ENCODE measurements around the gene SLCO3A1.
"Not testable (repeated sequence)": the region's sequence is repeated elsewhere in the genome, so short reads cannot be mapped to it uniquely, and the experiment has no call there.

SLCO3A1 gene

DNA sequence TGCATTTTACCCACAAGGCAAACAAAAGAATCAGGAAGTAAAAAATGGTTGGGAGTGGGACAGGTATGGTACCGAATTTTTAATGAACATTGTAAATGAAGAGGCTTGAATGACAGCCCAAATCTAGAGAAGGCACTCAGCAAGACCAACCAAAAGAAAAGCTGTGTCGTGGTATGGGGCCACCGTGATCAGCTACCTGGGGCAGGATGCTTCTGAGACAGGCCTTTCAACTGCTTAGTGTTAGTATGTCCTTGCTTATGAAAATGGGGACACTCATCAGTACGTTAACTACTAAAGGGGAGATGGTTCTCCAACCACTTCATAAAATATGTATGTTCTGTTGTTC is 311.5 kb downstream of the SLCO3A1 start:
- DNase-seq: no peak

DNA sequence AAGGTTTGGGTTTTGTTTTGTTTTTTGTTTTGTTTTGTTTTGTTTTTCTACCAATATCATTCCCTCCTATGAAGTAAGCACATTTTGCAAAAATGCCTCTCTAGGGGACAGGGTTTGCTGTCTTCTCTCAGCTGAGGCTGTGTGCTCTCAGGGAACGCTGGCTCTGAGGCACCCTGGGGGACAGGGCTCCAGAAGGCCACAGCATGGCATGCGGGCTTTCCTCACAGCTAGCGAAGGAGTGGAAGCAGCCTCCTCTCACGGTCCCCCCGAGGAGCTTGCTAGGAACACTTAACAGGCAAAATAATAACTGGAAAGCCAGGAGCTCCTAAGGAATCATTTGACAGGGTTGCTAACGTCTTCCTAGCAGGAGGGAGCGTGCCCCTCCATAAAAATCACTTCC is 312.5 kb downstream of the SLCO3A1 start:
- no peak for DNase-seq

DNA sequence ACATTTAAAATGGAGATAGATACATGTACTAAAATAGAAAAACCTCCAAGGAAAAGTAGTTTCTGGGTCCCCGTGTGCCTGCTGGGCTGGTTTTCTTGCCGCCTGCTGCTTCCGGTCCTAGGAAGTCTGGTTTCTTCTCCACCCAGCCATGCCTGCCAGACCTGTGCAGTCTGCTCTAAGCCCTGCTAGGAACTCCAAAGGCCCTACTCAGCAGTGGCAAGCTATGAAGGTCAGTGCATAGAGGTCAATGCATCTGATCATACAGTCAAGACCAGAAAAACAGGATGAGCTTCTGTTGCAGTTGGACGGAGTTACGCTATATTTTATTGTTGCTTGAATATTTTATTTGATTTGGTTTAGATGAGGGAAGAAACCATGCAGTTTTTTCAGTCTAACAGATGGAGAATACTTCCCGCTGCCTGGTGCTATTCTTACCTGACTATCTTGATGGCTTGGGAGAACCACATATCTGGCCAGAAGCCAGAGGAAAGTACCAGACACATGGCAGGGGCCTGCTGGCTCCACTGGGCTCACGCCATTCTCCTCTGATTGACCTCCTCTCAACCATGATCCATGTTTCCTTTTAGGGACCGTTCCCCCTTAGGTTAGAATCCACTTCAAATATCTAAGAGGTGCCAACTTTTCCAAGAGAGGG is 313.4 kb downstream of the SLCO3A1 start:
- no peak for DNase-seq

DNA sequence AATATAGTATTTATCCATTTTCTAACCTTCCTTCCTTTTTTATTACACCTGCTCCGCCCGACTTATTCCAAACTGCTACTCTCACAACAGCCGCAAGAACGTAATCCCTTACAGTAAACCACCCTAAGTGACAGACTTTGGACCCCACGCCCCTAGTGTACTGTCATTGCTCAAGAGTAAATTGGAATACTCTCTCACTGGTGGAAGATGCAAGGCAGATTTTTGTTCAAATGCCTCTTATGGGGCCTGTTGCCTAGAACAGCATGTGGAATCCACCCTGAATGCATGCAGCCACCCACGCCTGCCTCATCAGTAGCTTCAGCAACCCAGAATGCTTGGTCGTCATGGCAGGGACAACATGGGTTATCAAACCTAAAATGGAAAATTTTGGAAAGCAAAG is 313.9 kb downstream of the SLCO3A1 start:
- DNase-seq: no peak

DNA sequence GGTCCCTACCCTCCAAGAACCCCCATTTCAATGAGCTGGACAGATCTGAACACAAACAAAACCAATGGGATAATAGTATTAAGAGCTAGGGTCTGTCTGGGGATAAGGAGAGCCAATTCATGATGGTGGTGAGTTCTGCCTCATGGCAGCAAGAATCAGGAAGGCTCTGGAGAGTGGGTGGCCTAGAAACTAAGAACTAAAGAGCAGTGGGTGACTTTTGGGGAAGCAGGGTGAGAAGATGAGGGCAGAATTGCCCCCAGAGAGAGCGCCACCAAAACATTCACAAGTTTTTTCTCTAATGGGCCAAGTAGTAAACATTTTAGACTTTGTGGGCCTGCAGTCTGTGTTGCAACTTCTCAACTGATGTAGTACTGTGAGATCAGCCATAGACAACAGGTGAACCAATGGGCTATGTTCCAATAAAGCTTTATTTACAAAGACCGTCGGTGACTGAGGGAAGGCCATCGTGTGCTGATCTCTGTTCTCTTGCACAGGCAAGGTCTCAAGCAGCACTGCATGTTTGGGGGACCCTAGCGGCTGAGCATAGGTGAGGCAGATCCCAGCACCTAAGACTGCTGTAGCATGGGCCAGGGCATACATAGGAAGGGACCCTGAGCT is 314.7 kb downstream of the SLCO3A1 start:
- peak; percentile 29 to 61 (median 60) for DNase-seq

DNA sequence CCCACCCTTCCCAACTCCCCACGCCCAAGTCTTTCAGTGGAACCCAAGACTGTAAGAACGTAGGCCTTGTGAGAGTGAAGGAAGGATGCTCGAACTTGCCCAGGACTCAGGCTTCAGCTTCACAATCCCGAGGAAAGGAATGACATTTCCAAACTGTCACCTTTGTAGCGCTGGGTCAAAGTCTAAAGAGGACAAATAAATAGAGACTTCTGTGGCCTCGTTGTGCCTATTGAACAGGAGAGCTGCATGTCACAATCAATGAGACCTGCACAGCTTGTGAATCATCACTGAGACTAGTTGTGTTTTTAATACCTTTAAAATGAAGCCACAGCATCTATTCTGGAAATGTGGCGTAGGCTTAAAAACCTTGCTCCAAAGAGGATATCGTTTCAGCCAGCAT is 317.4 kb downstream of the SLCO3A1 start:
- no peak for DNase-seq

DNA sequence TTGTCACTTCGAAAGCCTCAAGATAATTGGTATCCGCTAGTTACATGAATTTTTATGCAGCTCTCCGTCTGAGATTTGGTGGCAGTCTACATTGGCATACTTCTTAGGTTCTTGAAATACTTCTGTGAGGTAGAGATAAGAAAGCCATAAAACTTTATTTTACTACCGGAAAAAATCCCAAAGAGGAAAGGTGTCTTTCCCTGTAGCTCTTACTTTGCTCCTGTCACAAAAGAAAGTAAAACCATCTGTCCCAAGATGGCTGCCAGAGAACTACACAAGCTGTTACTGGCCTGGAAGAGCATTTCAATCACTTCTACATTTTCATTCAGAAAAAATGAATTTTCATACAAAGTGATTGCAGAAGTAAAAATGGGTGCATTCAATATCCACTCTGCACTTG is 325.4 kb downstream of the SLCO3A1 start:
- no peak for DNase-seq

DNA sequence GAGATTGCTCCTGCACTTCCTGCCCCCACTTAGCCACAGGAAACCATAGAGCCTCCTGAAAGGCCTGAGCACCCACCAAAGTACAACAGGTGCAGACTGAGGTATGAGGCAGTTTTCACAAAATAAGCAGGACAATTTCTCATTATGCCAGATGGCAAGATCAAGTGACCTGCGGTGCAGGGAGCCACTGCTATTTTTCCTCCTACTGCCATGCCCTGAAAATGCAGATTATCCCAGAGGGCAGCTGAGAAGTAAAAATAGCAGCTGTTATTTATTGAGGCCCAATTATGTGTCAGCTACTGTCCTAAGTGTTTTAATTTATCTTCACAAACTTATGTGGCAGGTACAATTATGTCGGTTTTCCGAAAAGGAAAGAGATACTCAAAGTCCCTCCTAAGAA is 330.6 kb downstream of the SLCO3A1 start:
- DNase-seq: no peak

DNA sequence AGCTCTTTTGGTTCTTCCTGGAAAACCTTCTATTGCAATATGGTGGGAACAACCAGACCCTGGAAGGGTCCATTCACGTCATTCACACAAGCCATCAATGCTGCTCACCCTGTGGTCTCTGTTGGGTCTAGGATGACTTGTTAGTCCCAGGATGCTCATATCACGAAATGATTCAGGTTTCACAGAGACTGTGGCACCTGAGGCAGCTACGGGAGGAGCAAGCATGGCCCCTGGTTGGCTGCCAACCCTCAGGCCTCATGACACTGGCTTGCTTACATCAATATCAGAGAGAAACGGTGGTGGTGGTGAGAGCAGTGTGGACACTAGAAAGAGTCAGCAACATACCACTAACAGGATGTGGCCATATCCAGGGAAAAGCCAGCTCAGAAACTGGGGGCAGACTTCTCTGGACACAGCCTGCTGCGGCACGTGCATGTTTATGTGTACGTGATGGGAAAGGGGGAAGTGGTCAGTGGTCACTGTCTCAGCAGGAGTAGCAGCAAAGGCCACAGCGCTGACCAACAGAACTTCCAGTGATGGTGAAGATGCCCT is 331.2 kb downstream of the SLCO3A1 start:
- DNase-seq: peak in 1 of 4 experiments; percentile 2

DNA sequence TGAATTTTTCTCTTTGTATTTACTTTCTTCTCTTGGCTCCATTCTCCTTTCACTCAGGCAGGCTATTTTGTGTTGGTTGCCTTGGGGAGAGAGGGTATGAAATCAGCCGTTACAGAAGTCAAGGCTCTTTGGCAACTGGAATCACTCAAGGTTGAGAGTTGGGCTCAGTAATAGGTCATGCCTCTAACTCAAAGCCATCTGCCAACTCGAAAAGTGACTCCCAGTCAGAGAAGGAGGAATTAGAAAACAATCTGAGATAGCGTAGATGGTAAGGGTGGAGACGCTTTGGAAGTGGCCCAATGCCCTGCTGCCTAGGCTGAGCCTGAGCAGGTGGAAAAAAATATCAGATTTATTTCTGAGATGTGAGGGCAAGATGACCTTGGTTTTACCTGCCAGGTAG is 334.5 kb downstream of the SLCO3A1 start:
- DNase-seq: no peak

DNA sequence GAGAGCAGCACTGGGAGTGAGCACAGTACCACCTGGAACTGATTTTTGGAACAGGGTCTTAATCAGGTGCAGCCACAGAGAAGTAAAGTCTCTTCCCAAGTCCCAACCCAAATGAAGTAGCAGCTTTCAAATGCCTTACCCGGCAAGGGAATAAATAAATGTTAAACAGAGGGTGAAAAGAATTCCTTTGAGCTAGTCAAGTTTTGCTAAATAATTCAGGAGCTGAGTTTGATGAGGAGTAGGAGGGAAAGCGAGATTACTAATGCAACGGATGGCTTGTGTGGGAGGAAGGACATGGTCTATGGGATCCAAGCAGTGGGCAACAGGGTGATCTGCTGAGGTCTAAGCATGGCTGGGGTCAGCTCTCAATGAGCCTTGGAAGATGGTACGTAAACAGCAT is 335.7 kb downstream of the SLCO3A1 start:
- DNase-seq: no peak

DNA sequence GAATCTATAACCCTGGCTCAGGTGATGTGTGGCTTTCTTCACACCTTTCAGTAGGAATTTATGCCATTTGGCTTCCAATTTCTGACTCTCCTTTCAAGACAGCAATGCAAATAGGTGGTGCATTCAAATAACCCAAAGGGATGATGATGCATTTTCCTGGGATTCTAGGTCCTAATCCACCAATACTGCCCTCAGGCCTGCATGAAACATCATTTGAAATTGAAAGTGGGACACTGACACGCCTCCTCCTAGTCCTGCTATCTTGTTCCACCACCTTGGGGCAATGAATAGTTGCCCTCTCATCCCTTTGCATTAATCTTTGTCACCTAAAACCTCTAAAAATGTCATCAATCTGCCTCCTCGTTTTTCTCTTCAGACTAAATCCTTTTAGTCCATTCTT is 341.7 kb downstream of the SLCO3A1 start:
- DNase-seq: no peak

DNA sequence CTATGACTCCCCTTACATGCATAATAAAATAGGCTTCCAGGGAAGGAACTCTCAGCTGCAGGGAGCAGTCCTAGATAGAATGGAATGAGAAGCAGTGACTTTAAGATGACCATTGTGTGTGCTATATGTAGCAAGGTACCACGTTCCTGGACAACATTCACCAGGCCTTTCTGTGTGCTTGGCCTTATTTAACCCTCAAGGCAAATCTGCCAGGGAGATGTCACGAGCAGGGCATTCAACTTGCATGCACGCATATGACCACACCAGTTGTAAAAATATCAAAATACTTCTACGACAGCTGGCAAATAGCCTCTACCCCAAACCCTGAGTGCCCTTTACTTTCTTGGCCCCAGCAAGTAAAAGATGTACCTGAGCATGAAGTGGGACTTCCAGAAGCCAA is 342.8 kb downstream of the SLCO3A1 start:
- DNase-seq: no peak

DNA sequence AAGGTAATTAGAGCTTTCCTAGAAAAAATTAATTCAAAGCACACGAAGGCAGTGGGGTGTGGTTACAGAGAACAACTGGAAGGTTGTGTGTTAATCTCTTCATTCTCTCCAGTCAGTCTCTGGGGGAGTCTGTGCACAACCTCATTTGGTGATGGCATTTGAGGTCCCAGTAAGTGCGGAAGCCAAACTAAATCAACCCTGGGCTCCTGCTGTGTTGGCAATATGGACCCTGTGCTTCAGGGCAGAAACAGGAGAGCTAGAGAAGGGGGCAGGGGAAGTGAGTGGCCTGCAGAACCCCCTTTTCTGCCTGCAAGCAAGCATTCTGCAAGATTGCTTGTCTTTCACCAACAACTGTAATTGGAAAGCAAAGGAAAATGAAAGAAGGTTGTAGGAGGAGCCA is 344.2 kb downstream of the SLCO3A1 start:
- DNase-seq: no peak

DNA sequence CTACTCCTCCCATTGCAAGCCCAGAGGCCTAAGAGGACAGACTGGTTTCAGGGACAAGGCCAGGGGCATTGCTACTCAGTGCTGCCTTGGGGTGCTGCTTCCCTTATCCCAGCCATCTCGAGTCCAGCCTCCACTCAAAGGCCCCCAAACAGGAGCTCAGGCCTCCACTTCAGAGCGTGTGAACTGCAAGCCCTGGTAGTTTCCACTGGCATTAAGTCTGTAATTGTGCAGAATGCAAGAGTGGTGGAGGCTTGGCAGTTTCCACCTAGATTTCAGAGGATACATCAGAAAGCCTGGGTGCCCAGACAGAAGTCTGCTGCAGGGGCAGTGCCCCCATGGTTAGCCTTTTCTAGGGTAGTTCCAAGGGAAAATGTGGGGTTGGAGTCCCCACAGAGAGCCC is 347.4 kb downstream of the SLCO3A1 start:
- no peak for DNase-seq

DNA sequence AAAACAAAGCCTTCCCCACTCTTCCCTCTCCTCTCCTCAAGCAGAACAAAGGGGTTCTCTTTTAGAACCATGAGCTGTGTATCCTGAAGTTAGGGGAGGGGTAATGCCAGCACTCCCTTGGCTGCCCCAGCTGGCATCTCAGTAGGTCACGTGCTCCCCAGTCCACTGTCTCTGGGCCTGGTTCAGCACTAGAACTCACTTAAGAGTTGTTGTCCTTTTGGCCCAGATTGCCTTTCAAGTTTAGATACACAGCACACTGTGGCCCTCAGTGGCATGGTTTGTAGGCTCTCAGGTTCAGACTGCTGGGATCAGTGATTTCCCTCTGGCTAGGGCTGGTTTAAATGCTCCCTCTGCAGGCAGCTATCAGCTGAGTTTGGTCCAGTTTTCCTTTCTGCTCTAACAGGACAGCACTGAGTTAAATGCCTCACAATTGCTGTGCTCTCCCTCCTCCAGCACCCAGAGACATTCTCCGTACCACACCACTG is 351.8 kb downstream of the SLCO3A1 start:
- no peak for DNase-seq

DNA sequence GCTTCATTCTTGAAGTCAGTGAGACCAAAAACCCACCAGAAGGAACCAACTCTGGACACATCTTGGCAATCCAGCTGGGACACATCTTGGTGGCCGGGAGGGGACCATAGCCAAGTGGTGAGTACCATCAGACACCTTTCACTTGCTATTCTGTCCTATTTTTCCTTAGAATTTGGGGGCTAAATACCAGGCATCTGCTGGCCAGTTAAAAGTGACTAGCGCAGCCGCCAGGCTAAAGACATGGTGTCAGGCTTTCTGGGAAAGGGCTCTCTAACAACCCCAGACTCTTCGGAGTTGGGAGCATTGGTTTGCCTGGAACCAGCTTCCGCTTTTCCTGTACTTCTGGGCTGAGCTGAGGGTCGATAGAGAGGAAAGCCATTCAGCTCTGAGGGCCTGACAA is 354.1 kb downstream of the SLCO3A1 start:
- DNase-seq: not testable (repeated sequence)
